ENCODE measurements around the gene ASTN2. TPM values are rescaled to one million over a fixed set of nuclear protein-coding genes. Genes with fewer than 3 reads are reported as not detected.

The ASTN2 gene
- polyA plus RNA-seq, 2 of the 4 experiments (the other 2 are of a cell fraction), result 5.8 to 11.6 TPM

- TF ChIP-seq CBX8 (IDR thresholded peaks at IDR 0.05) (no peak), MAFK (IDR thresholded peaks at IDR 0.05; ENCODE audit: partially characterized antibody) (no peak), ESRRA (IDR thresholded peaks at IDR 0.05; ENCODE audit: borderline replicate concordance, low read length) (no peak), RARB (CRISPR knock-in tag; IDR thresholded peaks at IDR 0.05) (no peak)
- H3K27ac ChIP-seq, result no peak overlapping the region
- ChIA-PET POLR2A (no interaction called here), CTCF (interaction anchor here (1.0 to 4.0 kb wide), 3 partner anchors 9 to 14 kb away, joined by 4 to 15 read pairs (median 5); no protein-coding TSS in a partner anchor)
- ATAC-seq (peak; percentile 9 to 31; a peak in 4 of 6 replicates), FAIRE-seq (no peak), DNase-seq (ENCODE audit: low read depth in 1 of 2, low spot score in 1 of 2) (no peak)
- 6% methylated on average over 35 of the region's 51 CpGs for WGBS (ENCODE audit: missing lambda C conversion rate)
- H3K9me3 ChIP-seq, result no peaks in the 10 kb centered on the region
- peaks cover 13% of the 10 kb centered on the region for H3K4me1 ChIP-seq
- H3K4me2 ChIP-seq, result peak overlapping the region; percentile 99
- H3K4me3 ChIP-seq, result peak overlapping the region; percentile 47
These were observed 1.3 kb downstream of the ASTN2 start for GRCh38 chr9:117413346-117414219.

- H3K4me3 ChIP-seq, result peak overlapping the region; percentile 26; the same call in 2 of the 3 replicates
- H3K4me2 ChIP-seq, result peak overlapping the region; percentile 99; the same call in 2 of the 3 replicates
- DNase-seq (ENCODE audit: low read depth in 1 of 2, low spot score in 1 of 2) (no peak), FAIRE-seq (no peak), ATAC-seq (peak in 1 of 2 experiments; percentile 4; a peak in 1 of 6 replicates)
- 2% methylated on average over 6 of the region's 24 CpGs for WGBS (ENCODE audit: missing lambda C conversion rate)
- no peak for TF ChIP-seq MAFK (IDR thresholded peaks at IDR 0.05; ENCODE audit: partially characterized antibody)
- TF ChIP-seq, protein P1, sequence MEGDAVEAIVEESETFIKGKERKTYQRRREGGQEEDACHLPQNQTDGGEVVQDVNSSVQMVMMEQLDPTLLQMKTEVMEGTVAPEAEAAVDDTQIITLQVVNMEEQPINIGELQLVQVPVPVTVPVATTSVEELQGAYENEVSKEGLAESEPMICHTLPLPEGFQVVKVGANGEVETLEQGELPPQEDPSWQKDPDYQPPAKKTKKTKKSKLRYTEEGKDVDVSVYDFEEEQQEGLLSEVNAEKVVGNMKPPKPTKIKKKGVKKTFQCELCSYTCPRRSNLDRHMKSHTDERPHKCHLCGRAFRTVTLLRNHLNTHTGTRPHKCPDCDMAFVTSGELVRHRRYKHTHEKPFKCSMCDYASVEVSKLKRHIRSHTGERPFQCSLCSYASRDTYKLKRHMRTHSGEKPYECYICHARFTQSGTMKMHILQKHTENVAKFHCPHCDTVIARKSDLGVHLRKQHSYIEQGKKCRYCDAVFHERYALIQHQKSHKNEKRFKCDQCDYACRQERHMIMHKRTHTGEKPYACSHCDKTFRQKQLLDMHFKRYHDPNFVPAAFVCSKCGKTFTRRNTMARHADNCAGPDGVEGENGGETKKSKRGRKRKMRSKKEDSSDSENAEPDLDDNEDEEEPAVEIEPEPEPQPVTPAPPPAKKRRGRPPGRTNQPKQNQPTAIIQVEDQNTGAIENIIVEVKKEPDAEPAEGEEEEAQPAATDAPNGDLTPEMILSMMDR (IDR thresholded peaks at IDR 0.05), result no peak
- TF ChIP-seq HEYL (CRISPR knock-in tag; IDR thresholded peaks at IDR 0.05), result no peak
- no peak for TF ChIP-seq BHLHE40 (IDR thresholded peaks at IDR 0.05; ENCODE audit: low read depth, low read length)
- no peak for TF ChIP-seq JUNB (IDR thresholded peaks at IDR 0.05)
- no peak for TF ChIP-seq EP300 (IDR thresholded peaks at IDR 0.05)
- TF ChIP-seq CHD4 (IDR thresholded peaks at IDR 0.05; ENCODE audit: borderline replicate concordance), result no peak
- no peak for TF ChIP-seq HMGXB4 (CRISPR knock-in tag; IDR thresholded peaks at IDR 0.05; ENCODE audit: borderline replicate concordance)
- no peak for TF ChIP-seq E2F6 (IDR thresholded peaks at IDR 0.05; ENCODE audit: borderline replicate concordance, low read depth)
- TF ChIP-seq POLR2AphosphoS2 (conservative IDR thresholded peaks at IDR 0.05; ENCODE audit: low read length), result no peak
- no peak for TF ChIP-seq SREBF2 (IDR thresholded peaks at IDR 0.05)
- TF ChIP-seq RCOR1 (IDR thresholded peaks at IDR 0.05; ENCODE audit: low read depth, low read length), result no peak
- no peak overlapping the region for H3K27ac ChIP-seq
- H3K4me1 ChIP-seq, result peaks cover 13% of the 10 kb centered on the region
- no peaks in the 10 kb centered on the region for H3K9me3 ChIP-seq
- POLR2A ChIA-PET, result no interaction called here
- CTCF ChIA-PET, result interaction anchor here (1.0 to 4.0 kb wide), 3 partner anchors 8 to 11 kb away, joined by 5 to 15 read pairs (median 15); no protein-coding TSS in a partner anchor
These were observed 2.0 kb downstream of the ASTN2 start for GRCh38 chr9:117412841-117413240.

GRCh38 chr9:117412006-117412715 is 2.7 kb downstream of the ASTN2 start:
- DNase-seq (ENCODE audit: low read depth in 1 of 2, low spot score in 1 of 2) (no peak), FAIRE-seq (no peak), ATAC-seq (no peak)
- Histone ChIP-seq H3K4me2 (no peak overlapping the region), H3K4me3 (no peak overlapping the region), H3K9me3 (no peaks in the 10 kb centered on the region), H3K4me1 (peaks cover 13% of the 10 kb centered on the region), H3K27ac (no peak overlapping the region)
- ChIA-PET POLR2A (interaction anchor here (0.6 to 0.7 kb wide), 2 partner anchors 259 to 817 kb away, joined by 3 read pairs; no protein-coding TSS in a partner anchor), CTCF (interaction anchor here (0.7 to 4.0 kb wide), 6 partner anchors 9 to 683 kb away, joined by 3 to 15 read pairs (median 3); no protein-coding TSS in a partner anchor)
- TF ChIP-seq NPAS2 (CRISPR knock-in tag; IDR thresholded peaks at IDR 0.05; ENCODE audit: borderline replicate concordance), result no peak
- no peak for TF ChIP-seq CBX2 (IDR thresholded peaks at IDR 0.05; ENCODE audit: borderline replicate concordance, low read depth)
- 3% methylated on average over 8 of the region's 17 CpGs for WGBS (ENCODE audit: missing lambda C conversion rate)
